Ovary (tissue), 3 donors: ENCODE results near the gene ZNHIT1.

ENCODE experiments used
- CTCF ChIP-seq, 3 donors: fragments of 450-650 bp in 2 of 3; fragments of 200-600 bp in 1 of 3; IDR thresholded peaks; one replicate each; pipeline versions ENCODE4 v1.5.1 to v1.8.0; 2016 to 2022; ENCODE audit warnings: antibody characterized with exemption in 3 of 3, mild to moderate bottlenecking in 1 of 3
- EP300 ChIP-seq: sonication (generic); formaldehyde crosslinking; IDR thresholded peaks from one replicate; pipeline ENCODE4 v1.6.1; 2017; ENCODE audit warnings: antibody characterized with exemption
- POLR2A ChIP-seq: fragments of 450-650 bp; IDR thresholded peaks from one replicate; pipeline ENCODE4 v1.6.1; 2017; ENCODE audit warnings: antibody characterized with exemption, mild to moderate bottlenecking, moderate library complexity
- donor health status: DM: no; HTN: no; CAD: no.

- no peak for TF ChIP-seq POLR2A
- no peak for TF ChIP-seq CTCF (IDR thresholded peaks at IDR 0.05)
- TF ChIP-seq EP300, result no peak
Observed at GRCh38 chr7:101197991-101198390, 20.0 kb upstream of the ZNHIT1 start.
